Measurements from ENCODE around the gene GLUD2.

GLUD2 gene

DNA sequence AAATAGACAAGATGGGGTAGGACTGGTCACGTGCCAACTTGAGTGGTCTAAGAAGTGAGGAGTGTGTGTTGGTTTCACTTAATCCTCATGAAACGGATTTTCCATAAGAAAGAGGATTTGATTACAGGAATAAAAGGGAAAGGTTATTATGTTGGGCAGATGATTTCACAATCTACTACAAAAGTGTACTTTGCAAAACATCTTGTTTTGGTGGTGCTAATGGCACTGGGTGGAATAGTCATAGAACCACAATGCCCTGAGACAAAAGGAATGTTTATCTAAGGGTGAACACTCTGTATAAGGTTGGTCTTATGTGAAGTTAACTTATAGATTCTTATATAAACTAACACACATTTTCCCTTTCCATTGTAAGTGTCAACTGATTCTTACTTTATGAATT, 45.6 kb downstream of the GLUD2 start:
- ChIA-PET POLR2A (no interaction called here), CTCF (no interaction called here)
- H3K36me3 ChIP-seq (ENCODE audit: control insufficient read depth in 4 of 4, insufficient read depth in 4 of 4, low read length in 3 of 4): no peaks in the 10 kb centered on the region
- H3K4me3 ChIP-seq (ENCODE audit: control insufficient read depth in 1 of 7, extremely low read depth in 1 of 7, insufficient read depth in 4 of 7, low read depth in 2 of 7, low read length in 6 of 7): no peak overlapping the region
- 65% methylated on average over 2 of the region's 2 CpGs for WGBS (ENCODE audit: insufficient coverage)
- DNase-seq: no peak
- H3K27me3 ChIP-seq (replicated peaks in 2 of 5; ENCODE audit: control insufficient read depth in 4 of 5, insufficient read depth in 5 of 5, low read length in 4 of 5): no peaks in the 10 kb centered on the region
- peaks cover 0 to 4% (median 0%) of the 10 kb centered on the region in 5 experiments for H3K9me3 ChIP-seq (ENCODE audit: control extremely low read depth in 1 of 5, control insufficient read depth in 4 of 5, insufficient read depth in 2 of 5, low read depth in 1 of 5, low read length in 4 of 5)
- no peaks in the 10 kb centered on the region for H3K4me1 ChIP-seq (ENCODE audit: control extremely low read depth in 1 of 4, control insufficient read depth in 4 of 4, insufficient read depth in 4 of 4, low read length in 3 of 4)
- no peak overlapping the region for H3K27ac ChIP-seq (ENCODE audit: insufficient read depth in 1 of 2, low read depth in 1 of 2, low read length in 2 of 2, poor library complexity in 1 of 2, severe bottlenecking in 2 of 2)

All from common myeloid progenitor, CD34-positive (primary cell).